Fibroblast of upper back skin (primary cell): ENCODE results near the gene ABCD1.
A peak's percentile ranks its signal among the peaks of the same experiment; 100 is the strongest.
"Not testable (repeated sequence)": the region's sequence is repeated elsewhere in the genome, so short reads cannot be mapped to it uniquely, and the experiment has no call there.

Experiments used
- DNase-seq: peaks from one replicate; pipeline ENCODE4 v3.0.0-alpha.2; 2013

ABCD1 gene

GRCh38 chrX:153694687-153695270, 29.9 kb upstream of the ABCD1 start:
- DNase-seq: no peak

DNA sequence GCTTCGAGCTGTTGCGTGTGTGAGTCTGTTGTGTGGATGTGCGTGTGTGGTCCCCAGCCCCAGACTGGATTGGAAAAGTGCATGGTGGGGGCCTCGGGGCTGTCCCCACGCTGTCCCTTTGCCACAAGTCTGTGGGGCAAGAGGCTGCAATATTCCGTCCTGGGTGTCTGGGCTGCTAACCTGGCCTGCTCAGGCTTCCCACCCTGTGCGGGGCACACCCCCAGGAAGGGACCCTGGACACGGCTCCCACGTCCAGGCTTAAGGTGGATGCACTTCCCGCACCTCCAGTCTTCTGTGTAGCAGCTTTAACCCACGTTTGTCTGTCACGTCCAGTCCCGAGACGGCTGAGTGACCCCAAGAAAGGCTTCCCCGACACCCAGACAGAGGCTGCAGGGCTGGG, 28.6 kb upstream of the ABCD1 start:
- no peak for DNase-seq

DNA sequence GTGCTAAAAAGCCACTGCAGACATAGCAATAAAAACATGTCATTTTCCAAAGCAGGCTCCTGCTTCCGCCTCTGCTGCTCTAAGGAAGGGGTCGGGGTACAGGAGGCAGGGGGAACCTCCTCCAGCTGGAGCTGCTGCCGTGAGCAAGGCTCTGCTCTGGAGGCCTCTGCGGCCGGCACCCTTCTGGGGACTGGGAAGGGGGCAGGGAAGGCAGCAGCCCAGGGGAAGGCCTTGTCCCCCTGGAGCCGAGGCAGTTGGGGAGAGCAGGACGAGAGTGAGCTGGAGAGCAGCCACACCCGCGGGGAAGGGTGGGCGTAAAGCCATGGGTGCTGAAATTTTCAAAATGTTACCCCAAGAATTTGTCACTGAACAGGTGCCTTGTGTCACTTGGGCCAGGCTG, 28.1 kb upstream of the ABCD1 start:
- DNase-seq: not testable (repeated sequence)

GRCh38 chrX:153696986-153697722, 27.5 kb upstream of the ABCD1 start:
- not testable (repeated sequence) for DNase-seq

DNA sequence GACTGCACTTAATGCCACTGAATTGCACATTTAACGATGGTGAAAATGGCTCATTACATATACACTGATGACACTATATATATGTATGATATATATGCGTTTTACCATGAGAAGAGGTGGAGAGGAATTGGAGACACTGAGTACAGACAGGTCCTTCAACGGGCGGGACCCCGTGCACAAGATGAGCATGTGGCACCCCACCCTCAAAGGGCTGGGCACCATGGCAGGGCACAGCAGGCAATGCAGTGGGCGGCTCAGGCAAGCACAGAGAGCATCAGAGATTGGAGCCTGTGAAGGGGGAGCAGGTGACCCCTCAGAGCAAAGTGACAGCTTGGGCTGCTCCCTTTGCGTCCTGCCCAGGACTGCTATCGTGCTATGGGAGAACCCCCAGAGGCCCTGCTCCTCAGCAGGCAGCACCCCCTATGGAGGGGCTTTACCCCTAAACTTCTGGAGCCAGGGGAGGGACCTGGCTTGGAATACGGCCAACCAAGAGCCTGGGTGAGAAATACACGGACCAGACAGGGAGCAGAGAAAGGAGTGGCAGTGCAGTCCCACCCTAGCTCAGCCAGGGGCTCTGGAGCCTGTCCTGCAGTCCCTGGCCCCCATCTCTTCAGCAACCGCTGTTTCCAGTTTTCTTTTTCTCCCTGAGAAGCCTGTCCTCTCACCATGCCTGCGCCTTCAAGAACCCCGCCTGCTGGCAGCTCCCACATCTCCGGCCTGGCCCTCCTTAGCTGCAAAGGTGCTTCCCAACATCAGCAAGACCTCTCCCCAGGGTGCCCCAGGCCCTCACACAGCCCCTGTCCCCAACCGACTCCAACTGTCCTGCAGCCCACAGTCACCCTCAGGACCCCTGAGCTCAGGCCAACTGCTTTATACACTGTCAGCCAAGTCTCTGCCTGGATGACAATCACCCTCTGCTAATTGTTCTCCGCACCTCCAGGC, 26.5 kb upstream of the ABCD1 start:
- DNase-seq: no peak

- not testable (repeated sequence) for DNase-seq
These were observed 25.4 kb upstream of the ABCD1 start for GRCh38 chrX:153699210-153699783.

DNA sequence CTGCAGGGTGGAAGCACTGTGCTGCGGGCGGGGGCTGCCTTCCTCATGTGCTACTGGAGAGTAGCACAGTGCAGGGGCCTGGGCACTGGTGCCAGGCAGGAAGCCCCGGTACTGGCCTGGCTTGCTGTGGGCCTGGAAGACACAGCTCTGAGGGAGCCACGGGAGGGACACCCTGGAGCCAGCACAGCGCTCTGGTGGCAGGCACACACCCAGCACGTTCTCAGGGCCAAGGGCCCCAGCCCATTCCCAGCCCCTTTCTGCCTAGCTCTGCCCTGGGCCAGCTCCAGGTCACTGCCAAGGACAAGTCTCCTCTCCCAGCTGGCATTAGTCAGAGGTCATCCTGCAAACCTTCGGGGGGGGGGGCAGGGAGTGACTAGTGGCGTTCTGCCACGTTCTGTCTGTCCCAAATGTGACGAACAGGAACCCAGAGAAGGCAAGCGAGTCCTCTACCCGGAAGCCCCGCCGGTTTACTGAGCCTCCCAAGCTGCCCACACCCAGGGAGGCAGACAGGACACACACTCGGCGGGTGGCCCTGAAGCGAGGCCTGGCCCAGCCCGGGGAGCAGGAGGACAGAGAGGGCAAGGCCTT, 24.8 kb upstream of the ABCD1 start:
- not testable (repeated sequence) for DNase-seq

- no peak for DNase-seq
These were observed 24.2 kb upstream of the ABCD1 start for GRCh38 chrX:153700376-153700945.

DNA sequence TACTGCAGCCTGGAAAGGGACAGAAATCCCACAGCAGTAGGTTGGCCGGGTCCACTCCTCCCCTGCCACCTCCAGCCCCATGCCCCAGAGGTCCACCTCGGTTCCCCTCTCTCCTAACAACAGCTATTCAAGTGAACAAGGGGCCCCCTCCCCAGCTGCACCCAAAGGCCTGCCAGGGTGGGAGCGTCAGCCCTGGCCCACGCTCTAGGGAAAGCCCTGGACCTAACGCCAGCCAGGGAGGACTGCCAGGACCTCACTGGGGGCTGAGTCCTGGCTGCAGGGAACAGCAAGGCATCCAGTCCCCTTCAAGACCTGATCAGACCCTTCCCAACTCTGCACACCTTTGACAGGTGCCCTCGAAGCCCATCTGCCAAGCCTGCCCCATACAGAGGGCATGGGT, 23.7 kb upstream of the ABCD1 start:
- no peak for DNase-seq

GRCh38 chrX:153701706-153702105, 22.9 kb upstream of the ABCD1 start:
- no peak for DNase-seq

DNA sequence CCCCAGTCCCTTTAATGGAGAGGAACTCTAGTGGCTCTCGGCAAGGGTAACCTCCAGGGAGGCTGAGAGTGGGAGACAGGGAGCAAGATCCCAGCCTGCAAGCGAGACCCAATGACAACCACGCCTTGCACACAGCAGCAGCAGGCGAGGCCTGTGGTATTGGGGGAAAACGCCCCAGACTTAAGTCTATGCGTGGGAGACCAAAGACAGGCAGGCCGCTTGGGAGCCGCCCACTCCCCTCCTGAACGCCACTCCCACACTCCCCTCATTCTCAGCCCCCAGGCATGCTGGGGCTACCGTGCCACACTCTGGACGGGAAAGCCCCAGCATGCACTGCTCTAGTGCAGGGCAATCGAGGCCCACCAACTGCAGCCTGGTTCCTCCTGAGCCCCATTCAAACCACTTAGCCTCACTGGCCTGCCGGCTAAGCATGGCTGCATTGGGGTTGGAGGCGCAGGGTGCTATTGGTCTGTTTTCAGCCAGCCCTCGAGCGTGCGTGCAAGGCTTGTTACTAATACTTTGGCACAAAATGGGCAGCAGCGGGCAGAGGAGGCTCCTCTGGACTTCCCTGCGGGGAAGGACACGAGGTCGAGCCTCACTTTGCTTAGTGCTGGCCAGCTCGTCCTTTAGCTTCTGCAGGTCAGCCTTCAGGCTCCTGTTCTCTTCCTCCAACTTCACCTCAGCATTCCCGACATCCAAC, 22.2 kb upstream of the ABCD1 start:
- no peak for DNase-seq

DNA sequence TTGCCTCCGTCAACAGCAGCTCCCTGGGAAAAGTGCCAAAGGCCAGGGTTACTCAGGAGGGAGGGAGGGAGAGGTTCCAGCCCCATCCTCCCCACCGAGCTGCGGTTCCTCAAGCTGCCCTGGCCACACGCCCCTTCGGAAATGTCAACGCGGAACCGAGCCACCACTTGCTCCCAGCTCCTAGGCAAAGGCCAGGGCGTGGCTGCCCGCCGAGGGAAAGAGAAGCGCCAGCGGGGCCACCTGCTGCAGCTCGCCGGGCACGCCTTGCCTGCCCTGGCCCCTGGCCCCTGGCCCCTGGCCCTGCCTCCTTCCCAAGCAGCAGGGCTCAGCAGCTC, 21.7 kb upstream of the ABCD1 start:
- peak; percentile 41 for DNase-seq

GRCh38 chrX:153704021-153704526, 20.6 kb upstream of the ABCD1 start:
- no peak for DNase-seq

DNA sequence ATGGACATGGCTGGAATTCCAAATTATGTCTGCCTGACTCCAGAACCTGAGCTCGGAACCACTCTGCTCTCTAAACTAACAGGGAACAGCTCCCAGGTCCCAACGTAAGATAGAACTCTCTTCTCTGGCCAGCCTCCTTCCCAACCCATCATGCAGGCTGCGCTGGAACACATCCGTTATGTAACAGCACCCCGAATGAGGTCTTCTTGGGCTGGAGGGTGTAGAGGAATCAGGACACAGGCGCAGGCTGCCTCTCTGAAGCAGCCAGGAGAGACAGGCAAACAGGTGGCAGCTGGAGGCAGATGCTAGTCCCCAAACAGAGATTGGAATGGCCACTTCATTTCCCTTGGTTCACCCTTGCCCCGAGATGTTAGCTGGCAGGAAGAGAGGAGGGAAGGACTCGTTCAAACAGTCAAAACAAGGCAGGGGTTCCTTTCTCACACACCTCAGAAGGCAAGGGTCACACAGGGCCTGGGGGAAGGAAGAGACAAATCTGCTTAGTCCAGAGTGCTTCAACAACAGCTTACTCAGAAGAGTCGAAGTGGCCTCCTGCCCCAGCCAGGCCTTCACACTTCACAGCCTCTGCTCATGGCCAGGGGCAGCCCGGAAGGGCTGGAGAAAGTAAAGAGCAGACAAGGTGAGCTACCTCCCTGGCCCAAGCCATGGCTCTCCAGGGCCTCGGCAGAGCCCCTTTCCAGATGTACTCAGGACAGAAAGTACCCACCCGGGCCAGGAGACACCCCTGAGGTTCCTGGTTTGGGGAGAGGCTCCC, 19.8 kb upstream of the ABCD1 start:
- not testable (repeated sequence) for DNase-seq

DNA sequence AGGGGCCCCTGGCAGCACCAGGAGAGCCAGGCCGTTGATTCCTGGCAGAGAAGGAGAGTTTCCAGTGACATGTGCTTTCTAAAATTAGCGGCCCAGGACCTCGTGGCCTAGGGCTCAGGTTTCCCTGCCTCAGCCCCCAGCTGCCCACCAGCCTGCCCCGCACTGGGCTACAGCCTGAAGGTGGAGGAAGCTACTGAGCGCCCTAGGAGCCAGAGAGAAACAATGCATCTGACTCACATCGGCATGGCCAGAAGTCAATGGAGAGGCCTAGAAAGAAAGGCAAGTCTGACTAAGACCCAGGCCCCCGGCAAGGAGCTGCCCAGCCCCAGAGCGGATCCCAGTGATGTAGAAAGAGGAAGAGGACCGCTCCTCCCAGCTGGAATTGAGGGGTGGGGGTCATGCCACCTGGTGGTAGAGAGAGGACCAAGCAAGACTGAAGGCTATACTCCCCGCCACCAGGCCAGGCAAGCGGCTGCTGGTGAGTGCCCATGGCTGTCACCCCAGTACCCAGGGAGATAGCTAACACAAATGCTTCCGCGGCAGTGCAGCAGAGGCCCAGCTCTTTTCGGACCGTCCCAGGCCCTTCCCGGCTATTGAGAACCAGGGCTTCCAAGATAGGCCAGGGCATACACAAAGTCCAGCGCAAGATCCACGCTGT, 19.1 kb upstream of the ABCD1 start:
- DNase-seq: not testable (repeated sequence)

GRCh38 chrX:153706799-153707198, 17.9 kb upstream of the ABCD1 start:
- no peak for DNase-seq

DNA sequence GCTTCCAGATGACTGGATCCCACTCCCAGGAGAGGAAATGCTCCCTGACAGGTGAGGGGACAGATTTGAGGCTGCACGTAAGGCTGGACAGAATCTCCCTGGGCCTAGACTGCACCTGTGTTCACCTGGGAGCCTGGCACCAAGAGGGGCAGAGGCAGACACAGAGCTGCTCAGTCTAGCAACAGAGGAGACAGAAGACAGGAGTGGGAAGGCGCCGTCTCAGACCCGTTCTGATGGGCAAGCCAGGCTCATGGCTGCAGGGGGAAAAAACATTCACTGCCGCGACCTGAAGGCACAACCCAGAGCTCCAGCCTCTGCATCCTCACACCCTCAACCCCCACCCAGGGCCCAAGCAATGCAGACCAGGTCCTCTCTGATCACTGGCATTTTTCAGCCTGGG, 17.2 kb upstream of the ABCD1 start:
- no peak for DNase-seq

DNA sequence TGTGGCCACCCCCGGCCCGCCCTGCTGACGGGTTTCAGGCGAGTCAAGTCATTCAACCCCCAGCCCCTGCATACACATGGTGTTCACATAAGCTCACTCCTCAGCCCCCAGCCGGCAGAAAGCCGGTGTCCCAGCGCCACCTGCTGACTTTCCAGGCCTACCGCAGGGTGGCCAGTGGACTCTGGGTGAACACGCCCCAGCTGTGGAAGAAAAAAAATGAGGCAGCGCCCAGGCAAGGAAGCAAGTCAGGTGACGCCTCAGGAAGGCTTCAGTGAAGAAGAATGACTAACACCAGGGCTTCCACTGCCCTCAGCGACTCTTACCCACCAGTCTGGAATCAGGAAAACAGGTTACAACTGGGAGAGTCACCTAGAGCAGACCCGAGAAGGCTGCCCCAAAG, 16.2 kb upstream of the ABCD1 start:
- DNase-seq: peak; percentile 68

DNA sequence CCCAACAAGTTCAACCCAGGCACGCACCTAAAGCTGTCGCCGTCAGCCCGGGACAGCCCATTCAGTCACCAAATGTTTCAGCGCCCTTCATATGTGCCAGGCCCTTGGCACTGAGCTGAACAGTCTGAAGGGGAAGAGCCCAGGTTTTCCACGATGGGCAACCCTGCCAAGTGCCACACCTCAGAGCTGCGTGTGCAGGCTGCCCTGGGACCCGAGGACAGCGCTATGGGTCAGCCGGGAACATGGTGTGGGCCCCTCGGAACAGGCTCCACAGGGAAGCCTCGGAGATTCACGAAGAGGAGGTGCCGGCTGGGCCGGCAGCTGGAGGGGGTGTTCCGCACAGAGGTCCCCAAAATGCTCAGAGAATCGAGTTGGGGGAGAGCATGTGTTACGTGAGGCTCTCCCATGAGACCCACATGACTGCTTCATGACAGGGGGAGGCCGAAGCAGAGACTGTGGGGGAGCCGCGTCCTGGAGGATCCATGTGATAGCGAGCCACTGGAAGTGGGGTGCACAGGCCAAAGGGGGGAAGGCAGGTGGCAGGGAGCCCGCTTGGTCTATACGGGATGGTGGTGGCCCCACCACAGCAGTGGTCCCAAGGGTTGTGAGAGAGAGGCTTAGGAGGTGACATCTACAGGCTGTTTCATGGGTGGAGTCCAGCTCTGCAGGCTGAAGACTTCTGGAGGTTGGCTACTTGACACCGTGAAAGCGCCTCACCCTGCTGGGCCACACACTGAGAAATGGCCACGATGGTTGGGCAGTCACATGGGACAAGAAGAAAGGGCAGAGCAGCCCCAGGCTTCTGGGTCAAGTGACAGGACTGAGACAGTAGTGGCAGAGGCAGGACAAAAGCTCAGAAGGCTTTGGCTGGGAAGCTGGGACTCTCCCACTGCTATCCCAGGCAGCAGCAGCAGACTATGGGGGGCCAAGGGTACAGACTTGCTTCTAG, 14.7 kb upstream of the ABCD1 start:
- no peak for DNase-seq
